H1 (cell line): ENCODE results near the gene QPCTL.

Experiments used
- CEBPB ChIP-seq: IDR thresholded peaks from 2 replicates; pipeline ENCODE4 v1.6.1; 2012; ENCODE audit warnings: low read depth, low read length
- CREB1 ChIP-seq: IDR thresholded peaks from 2 replicates; pipeline ENCODE4 v1.6.1; 2012; ENCODE audit warnings: inconsistent platforms
- CTCF ChIP-seq, 3 experiments: IDR thresholded peaks; 1 replicate in 2 of 3; 2 replicates in 1 of 3; pipeline versions ENCODE4 v1.5.1 to v1.6.1; 2011; ENCODE audit warnings: low read length in 3 of 3, mild to moderate bottlenecking in 3 of 3, inconsistent platforms in 2 of 3, low read depth in 1 of 3, moderate library complexity in 1 of 3; ENCODE audit not compliant: insufficient read depth in 1 of 3; ENCODE audit errors: control extremely low read depth in 1 of 3
- EZH2 ChIP-seq: fragments of 200-600 bp; sonication (generic); IDR thresholded peaks from 2 replicates; pipeline ENCODE4 v1.7.1; 2012; ENCODE audit warnings: low read depth, mild to moderate bottlenecking, moderate library complexity, low read length, inconsistent platforms; ENCODE audit not compliant: severe bottlenecking
- POLR2A ChIP-seq, 2 experiments: IDR thresholded peaks; 1 replicate in 1 of 2; 2 replicates in 1 of 2; pipeline ENCODE4 v1.6.1; 2011; ENCODE audit warnings: low read depth in 2 of 2, low read length in 2 of 2, mild to moderate bottlenecking in 2 of 2; ENCODE audit errors: control extremely low read depth in 1 of 2
- SP2 ChIP-seq: IDR thresholded peaks from 2 replicates; pipeline ENCODE4 v1.6.1; 2012; ENCODE audit warnings: mild to moderate bottlenecking, low read length, inconsistent platforms
- TEAD4 ChIP-seq: IDR thresholded peaks from 2 replicates; pipeline ENCODE4 v1.6.1; 2012; ENCODE audit warnings: low read depth, low read length, inconsistent platforms, mixed read lengths
- TF ChIP-seq, protein P1 (sequence below): IDR thresholded peaks from 2 replicates; pipeline ENCODE4 v1.6.1; 2012; ENCODE audit warnings: inconsistent platforms

DNA sequence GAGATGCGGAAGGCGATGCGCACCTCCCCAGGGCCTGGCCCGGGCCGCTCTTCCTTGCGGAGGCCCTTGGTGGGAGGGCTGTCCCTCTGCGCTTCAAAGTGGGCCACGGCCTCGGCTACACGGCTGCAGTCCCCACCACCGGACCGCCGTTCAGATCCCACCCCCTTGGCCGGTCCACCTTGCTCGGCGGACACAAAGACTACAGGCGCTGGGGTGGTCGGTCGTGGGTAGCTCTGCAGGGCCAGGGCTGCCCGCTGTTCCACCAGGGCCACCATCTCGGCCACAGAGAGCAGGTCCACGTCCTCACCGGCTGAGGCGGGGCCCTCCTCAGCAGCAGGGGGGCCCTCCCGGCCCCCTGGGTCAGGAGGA is 20.2 kb downstream of the QPCTL start:
- TF ChIP-seq CEBPB, result no peak
- TF ChIP-seq CREB1, result no peak
- no peak for TF ChIP-seq CTCF (IDR thresholded peaks at IDR 0.05; ENCODE audit: control extremely low read depth in 1 of 3, insufficient read depth in 1 of 3, low read depth in 1 of 3, low read length in 3 of 3)
- TF ChIP-seq TEAD4, result no peak
- TF ChIP-seq EZH2, result no peak
- TF ChIP-seq POLR2A (IDR thresholded peaks at IDR 0.05; ENCODE audit: control extremely low read depth in 1 of 2, low read depth in 2 of 2, low read length in 2 of 2), result no peak
- TF ChIP-seq SP2, result no peak
- TF ChIP-seq, protein P1, sequence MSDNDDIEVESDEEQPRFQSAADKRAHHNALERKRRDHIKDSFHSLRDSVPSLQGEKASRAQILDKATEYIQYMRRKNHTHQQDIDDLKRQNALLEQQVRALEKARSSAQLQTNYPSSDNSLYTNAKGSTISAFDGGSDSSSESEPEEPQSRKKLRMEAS, result no peak
